Coronary artery (tissue), 2 donors: ENCODE results near the gene MAGI1.
"Not testable (repeated sequence)": the region's sequence is repeated elsewhere in the genome, so short reads cannot be mapped to it uniquely, and the experiment has no call there.

Source experiments
- DNase-seq: peaks from one replicate; pipeline ENCODE4 v3.0.0-alpha.2; 2017; ENCODE audit warnings: low spot score
- H3K27ac ChIP-seq, 2 donors: fragments of 200-600 bp; sonication (generic); one replicate each; pipeline ENCODE4 v1.5.1; 2016 to 2019
- H3K4me3 ChIP-seq: fragments of 200-600 bp; sonication (generic); 2 replicates; pipeline ENCODE4 v1.5.1; 2016; ENCODE audit warnings: mild to moderate bottlenecking, moderate library complexity
- TF ChIP-seq, protein P1 (sequence below): fragments of 200-600 bp; sonication (generic); IDR thresholded peaks from one replicate; pipeline ENCODE4 v1.5.1; 2019; ENCODE audit warnings: antibody characterized with exemption

The MAGI1 gene

DNA sequence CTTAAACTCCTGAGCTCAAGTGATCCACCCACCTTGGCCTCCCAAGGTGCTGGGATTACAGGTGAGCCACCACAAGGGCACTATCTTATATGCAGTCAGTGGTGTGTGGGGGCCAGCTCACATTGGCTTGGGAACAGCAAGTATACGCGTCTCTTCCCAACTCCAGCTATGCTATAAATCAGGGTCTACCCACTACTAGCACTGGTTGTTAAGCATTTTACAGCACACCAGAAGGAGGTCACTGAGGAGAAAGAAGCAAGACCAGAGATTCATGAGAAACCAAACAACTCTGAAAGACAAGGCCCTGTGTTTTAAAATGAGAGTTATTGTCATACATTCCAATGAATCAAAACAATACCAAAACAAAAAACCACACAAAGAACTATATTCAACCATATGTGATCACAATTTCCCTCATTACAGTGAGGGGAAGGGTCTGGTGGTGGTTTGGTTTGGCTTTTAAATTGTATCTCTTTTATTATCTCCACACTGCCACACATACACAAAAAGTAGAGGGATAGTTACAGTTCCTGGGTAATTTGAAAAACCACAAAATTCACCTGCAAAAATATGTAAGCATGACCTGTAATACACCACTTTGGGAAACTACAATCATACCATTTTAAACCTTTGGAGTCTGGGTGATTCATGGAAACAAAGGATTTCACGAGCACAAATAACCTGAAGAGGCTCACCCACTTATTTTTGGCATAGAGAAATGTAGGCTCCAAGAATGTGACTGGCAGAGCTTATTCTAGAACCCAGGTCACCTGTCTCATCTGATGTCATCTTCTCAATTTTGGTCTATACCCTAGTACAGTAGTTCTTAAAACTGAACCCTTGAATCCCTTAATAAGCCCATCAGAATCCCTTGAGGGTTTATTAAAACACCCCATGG, 5.2 kb downstream of the MAGI1 start:
- TF ChIP-seq, protein P1, sequence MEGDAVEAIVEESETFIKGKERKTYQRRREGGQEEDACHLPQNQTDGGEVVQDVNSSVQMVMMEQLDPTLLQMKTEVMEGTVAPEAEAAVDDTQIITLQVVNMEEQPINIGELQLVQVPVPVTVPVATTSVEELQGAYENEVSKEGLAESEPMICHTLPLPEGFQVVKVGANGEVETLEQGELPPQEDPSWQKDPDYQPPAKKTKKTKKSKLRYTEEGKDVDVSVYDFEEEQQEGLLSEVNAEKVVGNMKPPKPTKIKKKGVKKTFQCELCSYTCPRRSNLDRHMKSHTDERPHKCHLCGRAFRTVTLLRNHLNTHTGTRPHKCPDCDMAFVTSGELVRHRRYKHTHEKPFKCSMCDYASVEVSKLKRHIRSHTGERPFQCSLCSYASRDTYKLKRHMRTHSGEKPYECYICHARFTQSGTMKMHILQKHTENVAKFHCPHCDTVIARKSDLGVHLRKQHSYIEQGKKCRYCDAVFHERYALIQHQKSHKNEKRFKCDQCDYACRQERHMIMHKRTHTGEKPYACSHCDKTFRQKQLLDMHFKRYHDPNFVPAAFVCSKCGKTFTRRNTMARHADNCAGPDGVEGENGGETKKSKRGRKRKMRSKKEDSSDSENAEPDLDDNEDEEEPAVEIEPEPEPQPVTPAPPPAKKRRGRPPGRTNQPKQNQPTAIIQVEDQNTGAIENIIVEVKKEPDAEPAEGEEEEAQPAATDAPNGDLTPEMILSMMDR = no peak
- Histone ChIP-seq H3K27ac (no peak overlapping the region), H3K4me3 (no peak overlapping the region)
- no peak for DNase-seq

- no peak overlapping the region for H3K4me3 ChIP-seq
- DNase-seq = no peak
- no peak overlapping the region for H3K27ac ChIP-seq
- TF ChIP-seq, protein P1 = no peak
Observed at GRCh38 chr3:66031102-66031698, 7.5 kb downstream of the MAGI1 start.

GRCh38 chr3:66029443-66029842, 9.3 kb downstream of the MAGI1 start:
- DNase-seq = no peak
- TF ChIP-seq, protein P1 = no peak
- no peak overlapping the region for H3K4me3 ChIP-seq
- H3K27ac ChIP-seq = no peak overlapping the region

GRCh38 chr3:66029014-66029413, 9.7 kb downstream of the MAGI1 start:
- Histone ChIP-seq H3K27ac (no peak overlapping the region), H3K4me3 (no peak overlapping the region)
- DNase-seq = no peak
- TF ChIP-seq, protein P1 = no peak

DNA sequence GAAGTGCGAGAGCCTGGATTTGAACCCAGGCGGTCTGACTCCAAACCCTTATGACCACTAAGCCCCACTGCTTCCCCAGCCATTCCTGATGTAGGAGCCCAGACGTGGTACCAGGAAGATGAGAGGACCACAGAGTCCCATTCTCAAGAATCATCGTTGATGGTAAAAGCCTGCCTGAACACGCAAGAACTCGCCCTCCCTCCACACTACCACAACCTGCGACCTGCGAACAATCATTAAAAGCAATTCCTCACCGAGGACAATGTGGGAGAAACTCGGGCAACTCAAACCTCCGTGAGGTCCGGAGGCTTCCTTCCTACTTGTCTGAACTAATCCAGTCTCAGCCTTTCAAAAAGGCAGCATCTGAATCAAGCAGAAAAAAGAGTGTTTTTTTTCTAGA, 10.3 kb downstream of the MAGI1 start:
- TF ChIP-seq, protein P1 = no peak
- no peak overlapping the region for H3K4me3 ChIP-seq
- H3K27ac ChIP-seq = no peak overlapping the region
- DNase-seq = no peak

- not testable (repeated sequence) for DNase-seq, H3K4me3 ChIP-seq, H3K27ac ChIP-seq
Observed at GRCh38 chr3:66027099-66027498, 11.6 kb downstream of the MAGI1 start.

DNA sequence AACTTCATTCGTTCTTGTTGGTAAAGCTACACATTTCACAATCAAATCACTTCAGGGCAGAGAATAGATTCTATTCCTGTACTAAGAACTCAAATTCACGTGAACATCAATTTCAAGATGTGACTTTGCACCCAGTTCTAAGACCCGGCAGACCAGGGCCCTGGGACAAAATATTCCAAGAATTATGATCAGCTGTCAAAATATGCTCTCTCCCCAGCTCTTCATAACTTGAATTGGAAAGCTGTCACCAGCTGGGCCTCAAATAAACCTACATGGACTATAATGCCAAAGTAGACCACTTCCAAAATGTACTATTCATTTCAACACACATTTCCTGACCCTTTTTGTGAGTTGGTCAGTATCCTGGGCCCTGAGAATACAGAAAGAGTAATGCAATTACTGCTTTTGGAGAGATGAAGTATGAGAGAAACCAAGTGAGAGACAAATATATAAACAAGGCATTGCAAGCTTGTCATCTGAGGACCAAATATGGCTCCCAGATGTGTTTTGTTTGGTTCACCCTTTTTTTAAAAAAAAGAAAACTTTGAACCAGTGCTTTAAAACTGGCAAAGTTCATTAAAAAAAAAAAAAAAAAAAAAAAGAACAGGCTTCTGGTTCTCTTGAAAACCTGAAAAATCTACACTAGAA, 14.9 kb downstream of the MAGI1 start:
- TF ChIP-seq, protein P1 = no peak

More for the DNA sequence above, 14.9 kb downstream of the MAGI1 start:
- H3K4me3 ChIP-seq = no peak overlapping the region
- DNase-seq = no peak
- H3K27ac ChIP-seq = no peak overlapping the region
